GM20000 (cell line): ENCODE results near the gene ADAMTS2.

Experiments used
- DNase-seq: peaks from one replicate; pipeline ENCODE4 v3.0.0; 2012; ENCODE audit warnings: low spot score
- CTCF ChIP-seq: IDR thresholded peaks from 2 replicates; pipeline ENCODE4 v1.5.1; 2012; ENCODE audit warnings: mild to moderate bottlenecking, control low read depth; ENCODE audit errors: extremely low read depth, missing control alignments

The ADAMTS2 gene

GRCh38 chr5:179345433-179346321 lies at the start of gene ADAMTS2:
Gene ADAMTS2 (minus strand): TSS chr5:179345461. CDS start chr5:179345328, 133 bp downstream.
- no peak for TF ChIP-seq CTCF
- no peak for DNase-seq

- TF ChIP-seq CTCF: no peak
- DNase-seq: no peak
These were observed 47.8 kb upstream of the ADAMTS2 start for GRCh38 chr5:179393078-179393477.

GRCh38 chr5:179387151-179388110 lies 42.2 kb upstream of the ADAMTS2 start:
- no peak for DNase-seq
- TF ChIP-seq CTCF: no peak

- no peak for DNase-seq
These were observed 40.7 kb upstream of the ADAMTS2 start for GRCh38 chr5:179385914-179386313.

GRCh38 chr5:179382486-179382885 lies 37.2 kb upstream of the ADAMTS2 start:
- no peak for TF ChIP-seq CTCF
- no peak for DNase-seq

More at GRCh38 chr5:179385914-179386313, 40.7 kb upstream of the ADAMTS2 start:
- no peak for TF ChIP-seq CTCF

- TF ChIP-seq CTCF: no peak
- no peak for DNase-seq
These were observed 36.4 kb upstream of the ADAMTS2 start for GRCh38 chr5:179381691-179382090.
